Activated CD8-positive, alpha-beta memory T cell treated with anti-CD3 and anti-CD28 coated beads, Interleukin-2, amount 50 U/mL, for 1 hour (primary cell): Measurements from ENCODE around the gene PRRC2B.
"Not testable (repeated sequence)": the region's sequence is repeated elsewhere in the genome, so short reads cannot be mapped to it uniquely, and the experiment has no call there.

Experiments used
- DNase-seq: peaks from one replicate; pipeline ENCODE4 v3.0.0-alpha.2; 2020; ENCODE audit errors: extremely low read depth

PRRC2B gene

DNA sequence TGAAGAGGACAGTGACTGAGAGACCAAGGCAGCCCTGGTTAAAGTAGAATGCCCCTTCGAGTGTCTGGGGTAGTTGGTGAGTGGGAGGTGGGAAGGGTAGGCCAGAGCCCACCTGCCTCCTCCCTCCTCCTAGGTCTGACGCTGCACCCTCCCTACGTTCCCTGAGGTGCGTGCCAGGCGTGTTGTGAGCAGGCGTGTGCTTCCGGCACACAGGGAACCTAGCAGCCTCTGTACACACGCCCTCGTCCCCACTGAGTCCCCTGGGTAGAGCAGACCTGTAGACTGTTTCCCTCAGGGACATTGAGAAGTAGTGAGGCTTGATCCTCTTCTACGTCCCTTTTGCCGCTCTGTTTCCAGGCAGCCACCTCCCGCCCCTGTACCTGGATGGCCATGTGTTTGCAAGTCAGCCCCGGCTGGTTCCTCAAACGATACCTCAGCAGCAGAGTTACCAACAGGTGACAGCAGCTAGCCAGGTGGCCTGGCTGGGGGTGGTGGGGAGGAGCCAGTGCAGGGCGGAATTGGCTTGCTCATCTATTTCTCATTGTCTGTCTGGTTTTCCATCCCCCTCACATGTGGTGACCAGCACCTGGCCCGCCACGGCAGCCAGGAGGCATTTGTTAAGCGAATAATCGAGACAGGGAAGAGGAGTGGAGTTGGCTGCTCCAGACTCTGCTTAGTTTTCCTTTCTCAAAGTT is 92.0 kb downstream of the PRRC2B start:
- no peak for DNase-seq

DNA sequence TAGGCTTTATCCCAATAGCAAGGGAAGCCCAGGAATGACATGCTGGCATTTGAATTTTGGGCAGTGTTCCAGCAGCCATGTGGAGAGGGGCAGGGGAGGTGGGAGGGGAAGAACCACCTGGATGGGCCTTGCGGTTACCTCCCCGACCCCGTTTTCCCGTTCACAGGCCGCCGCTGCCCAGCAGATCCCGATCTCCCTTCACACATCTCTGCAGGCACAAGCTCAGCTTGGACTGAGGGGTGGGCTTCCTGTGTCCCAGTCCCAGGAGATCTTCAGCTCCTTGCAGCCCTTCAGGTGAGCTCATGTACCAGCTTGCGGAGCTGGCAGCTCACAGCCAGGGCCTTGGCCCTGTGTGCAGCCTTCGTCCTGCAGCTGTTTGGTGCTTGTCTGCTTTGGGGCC is 93.1 kb downstream of the PRRC2B start:
- DNase-seq, result no peak

DNA sequence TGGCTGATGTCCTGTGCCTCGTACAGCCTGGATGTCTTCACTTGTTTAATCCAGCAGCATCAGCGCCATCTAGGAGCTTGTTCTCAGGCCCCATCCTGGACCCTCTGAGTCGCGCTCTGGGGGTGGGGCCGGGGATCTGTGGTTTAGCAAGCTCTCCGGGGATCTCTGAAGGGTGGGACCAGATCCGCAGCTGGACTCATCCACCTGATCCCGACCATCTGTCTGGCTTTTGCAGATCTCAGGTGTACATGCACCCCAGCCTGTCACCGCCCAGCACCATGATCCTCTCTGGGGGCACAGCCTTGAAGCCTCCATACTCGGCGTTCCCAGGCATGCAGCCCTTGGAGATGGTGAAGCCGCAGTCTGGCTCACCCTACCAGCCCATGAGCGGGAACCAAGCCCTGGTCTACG is 93.7 kb downstream of the PRRC2B start:
- no peak for DNase-seq

DNA sequence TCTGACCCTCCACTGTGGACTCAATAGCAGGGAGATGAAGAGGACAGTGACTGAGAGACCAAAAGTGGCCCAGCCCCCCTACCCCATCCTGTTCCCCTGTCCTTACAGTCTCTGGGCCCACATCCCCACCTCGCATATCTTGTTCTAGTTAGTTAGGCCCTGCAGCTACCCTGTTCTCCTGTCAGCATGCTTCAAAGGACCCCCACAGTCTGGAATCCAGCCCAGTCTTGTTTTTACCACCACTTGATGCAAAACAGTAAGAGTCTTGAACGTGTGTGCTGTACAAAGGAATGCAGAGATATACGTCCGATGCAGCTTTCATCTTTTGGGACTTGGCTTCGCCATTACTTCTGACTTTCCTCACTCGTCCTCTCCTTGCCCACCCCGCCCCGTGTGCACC is 96.6 kb downstream of the PRRC2B start:
- DNase-seq, result no peak

DNA sequence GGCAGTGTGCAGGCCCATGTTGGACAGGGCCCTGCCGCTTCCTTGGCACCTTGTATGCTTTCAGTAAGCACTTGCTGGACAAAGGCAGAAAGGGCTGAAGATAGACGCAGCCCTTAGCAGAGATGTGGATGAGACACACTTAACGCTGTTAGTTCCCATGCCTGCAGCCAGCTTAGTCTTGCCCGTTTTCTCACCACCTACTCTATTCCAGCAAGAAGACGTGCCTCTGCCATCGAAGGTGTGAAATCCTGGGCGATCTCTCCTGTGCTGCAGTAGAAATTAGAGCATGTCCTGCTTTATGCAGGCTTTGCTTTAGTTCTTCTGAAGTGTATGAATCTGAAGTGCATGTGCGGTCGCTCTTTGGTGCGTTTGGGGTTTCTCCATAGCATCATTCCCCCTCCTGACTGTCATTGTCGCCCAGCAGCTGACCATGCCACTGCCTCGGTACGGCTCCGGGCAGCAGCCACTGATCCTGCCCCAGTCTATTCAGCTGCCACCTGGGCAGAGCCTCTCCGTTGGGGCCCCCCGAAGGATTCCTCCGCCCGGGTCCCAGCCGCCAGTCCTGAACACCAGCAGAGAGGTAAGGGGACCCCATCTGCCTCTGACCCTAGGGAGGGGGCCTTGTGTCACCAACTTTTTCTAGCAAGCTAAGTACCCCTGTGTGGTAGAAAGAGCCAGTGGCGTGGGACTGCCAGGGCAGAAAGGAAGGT is 97.3 kb downstream of the PRRC2B start:
- DNase-seq, result no peak

DNA sequence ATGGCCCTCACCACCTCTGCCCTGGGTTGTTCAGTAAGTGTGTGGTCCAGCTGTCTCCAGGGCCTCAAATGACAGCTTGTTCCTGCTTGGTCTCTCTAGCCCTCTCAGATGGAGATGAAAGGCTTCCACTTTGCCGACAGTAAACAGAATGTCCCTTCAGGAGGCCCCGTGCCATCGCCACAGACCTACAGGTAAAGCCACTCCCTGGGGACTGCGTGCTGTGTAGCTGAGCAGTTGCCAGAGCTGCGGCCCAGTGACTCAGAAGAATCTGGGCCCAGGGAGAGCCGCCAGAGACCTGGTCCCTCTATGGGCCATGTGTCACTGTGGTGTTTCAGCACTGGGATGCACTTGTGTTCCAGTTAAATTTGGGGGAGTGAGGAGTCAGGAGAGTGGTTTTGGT is 98.2 kb downstream of the PRRC2B start:
- DNase-seq, result no peak

DNA sequence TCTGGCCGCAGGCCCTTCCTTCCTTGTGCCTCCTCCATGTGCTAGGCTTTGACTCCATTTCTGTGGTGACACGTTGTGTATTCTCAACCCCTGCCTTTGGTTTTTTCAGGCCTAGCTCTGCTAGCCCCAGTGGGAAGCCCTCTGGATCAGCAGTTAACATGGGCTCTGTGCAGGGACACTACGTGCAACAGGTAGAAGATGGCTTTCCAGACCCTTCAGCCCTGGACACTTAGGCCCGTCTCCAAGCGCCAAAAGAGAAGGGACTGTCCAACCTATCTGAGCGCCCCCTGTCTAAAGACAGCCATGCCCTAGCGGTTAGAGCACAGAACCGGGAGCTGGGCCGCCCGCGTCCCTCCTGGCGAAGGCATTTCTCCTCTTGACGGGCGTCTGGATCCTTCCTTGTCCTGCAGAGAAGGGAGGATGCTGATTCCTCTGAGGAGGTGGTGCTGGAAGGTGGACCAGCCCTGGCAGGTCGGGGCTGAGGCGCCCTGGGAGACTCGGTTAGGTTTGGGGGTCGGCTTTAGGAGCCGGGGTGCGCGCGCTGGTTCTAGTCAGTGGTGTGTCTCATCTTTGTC is 100.5 kb downstream of the PRRC2B start:
- DNase-seq, result no peak

DNA sequence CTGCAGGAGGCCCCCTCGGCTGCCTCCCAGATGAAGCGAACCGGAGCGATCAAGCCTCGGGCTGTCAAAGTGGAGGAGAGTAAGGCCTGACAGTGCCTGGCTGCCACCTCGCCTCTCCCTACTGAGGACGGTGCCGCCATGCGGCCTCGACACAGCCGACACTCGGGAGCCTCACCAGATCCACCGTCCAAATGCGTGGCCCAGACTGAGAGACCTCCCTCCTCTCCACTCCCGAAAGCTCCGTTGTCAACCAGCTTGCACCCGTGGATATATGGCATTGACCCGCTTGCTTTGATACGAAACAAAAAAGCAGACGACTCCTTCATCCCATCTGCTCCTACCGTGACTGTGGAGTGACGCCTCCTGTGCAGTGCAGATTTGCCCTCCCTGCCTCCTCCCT is 101.9 kb downstream of the PRRC2B start:
- DNase-seq, result no peak

DNA sequence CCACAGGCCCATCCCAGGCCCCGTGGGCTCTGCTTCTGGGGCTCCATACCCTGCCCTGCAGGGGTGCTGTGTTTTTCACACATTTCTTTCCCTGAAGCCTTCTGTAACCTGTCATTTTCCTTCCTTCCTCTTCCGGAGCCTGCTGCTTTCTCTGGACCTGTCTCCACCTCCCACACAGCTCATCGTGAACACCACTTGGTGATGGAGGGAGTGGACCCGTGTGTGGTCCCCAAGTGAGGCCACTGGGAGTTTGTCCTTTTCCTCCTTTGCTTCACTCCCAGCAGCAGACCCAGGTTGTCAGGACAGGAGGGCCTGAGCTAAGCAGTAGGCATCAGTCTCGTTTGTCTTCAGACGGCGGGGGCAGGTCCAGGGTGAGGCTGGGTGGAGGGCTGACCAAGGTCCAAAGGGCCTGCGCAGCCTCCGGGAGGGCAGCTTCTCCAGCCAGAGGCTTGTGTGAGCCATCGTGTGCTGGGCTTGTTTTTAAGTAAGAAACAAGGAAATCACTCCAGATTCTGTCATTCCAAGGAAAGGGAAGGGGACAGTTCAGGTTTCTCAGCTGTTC is 103.0 kb downstream of the PRRC2B start:
- DNase-seq, result no peak

DNA sequence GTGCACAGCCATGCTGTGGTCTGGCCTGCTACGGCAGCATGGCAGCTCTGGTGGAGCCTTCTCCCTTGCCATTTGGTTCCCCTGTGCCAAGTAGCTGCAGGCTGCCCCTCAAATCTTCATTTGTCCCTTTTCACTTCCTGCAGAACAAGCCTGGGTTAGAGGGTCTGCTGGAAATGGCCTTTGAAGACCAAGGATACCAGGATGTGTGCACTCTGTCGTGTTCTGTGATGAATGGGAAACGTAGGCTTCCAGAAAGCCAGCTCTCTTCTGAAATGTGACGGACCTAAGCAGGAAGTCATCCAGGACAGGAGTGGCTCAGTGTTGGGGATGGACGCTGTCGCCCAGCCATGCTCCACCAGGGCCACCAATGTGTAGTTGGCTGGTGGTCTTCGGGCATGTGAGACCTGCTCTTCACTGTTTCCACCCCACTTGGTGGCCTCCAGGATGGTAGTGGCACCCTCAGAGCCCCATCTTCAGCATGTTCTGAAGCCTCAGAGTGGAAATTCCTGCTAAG is 105.4 kb downstream of the PRRC2B start:
- DNase-seq, result no peak

DNA sequence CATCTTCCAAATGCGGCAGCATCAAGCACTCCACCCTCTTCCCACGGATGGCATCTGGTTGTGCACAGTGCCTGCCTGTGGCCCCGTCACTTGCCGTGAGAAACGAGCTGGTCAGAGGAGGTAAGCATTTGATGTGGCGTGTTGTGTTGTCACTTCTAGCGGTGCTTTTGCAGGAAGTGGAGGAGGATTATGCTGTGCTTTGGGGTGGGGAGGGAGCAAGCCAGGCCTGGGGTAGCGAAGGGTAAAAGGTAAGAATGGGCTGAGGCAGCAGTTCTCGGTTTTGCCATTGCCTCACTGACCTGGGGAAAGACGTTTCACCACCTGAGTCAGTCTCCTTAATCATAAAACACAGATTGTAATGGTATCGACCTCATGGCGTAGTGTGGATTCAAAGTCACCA is 106.5 kb downstream of the PRRC2B start:
- DNase-seq, result peak; percentile 68

DNA sequence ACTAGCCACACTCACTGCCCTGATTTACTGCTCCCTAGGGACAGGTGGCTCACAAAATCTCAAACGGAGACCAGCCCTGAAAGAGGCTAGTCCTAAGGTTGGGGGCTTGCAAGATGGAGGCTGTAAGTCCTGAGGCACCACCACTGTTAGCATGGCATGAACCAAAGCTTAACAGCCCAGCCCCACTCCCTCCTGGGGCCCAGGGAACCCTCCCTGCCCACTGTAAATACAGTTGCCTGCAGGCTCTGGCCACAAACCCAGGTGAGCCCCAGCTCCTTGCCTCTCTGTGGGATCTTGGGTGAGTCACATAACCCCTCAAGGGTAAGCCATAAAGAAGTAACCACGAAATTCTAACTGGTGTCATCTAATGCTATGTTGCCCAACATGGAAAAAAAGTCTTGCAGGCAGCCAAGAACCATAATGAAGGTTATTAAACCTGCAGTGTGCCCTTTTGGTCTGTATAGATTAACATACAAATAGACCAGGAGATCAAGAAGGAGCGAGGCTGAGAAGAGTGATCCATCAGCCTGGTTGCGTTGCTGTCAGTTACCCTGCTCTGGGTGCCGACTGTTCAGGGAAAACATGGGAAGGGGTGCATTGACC is 107.2 kb downstream of the PRRC2B start:
- DNase-seq, result peak; percentile 31

DNA sequence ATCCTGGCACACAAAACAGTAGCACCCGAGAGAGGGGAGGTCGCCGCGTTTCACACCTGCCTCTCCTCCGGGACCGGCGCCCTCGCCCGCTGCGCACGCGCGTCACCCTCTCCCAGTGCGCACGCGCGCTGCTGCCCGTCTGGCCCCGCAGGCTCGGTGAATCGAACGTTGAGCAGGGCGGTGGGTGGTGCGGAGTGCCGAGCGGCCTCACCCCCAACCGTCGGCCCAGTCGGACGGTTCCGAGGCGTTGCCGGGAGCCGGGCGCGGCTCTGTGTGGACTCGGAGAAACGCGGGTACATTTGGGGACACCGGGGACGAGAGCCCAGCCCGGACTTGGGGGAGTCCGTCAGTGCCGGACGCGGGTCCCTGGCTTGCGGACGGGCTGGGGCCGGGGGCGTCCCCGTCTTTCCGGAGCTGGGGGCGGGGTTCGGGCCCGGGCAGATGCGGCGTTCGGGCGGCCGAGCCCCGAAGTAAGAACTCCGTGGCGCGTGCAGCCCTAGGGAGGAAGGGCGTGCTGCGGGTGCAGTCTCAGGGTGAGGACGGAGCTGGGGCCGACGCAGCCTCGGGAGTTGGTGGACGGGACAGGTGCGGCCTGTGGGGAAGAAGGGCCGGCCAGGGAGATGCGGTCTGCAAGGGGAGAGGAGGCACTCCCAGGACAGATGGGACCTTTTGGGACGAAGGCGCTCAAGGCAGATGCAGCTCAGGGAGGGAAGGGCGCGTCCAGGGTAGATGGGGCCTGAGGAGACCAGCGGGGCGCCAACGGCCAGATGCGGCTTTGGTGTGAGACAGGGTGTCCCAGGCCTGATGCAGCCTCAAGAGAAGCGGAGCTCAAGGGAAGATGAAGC is 109.1 kb downstream of the PRRC2B start, which contains the start of gene POMT1:
TSS of gene POMT1 (plus strand) at position 138 of the 845 bp plus-strand sequence. CDS start 1,301 bp downstream, outside the sequence.
- DNase-seq, result peak; percentile 76

DNA sequence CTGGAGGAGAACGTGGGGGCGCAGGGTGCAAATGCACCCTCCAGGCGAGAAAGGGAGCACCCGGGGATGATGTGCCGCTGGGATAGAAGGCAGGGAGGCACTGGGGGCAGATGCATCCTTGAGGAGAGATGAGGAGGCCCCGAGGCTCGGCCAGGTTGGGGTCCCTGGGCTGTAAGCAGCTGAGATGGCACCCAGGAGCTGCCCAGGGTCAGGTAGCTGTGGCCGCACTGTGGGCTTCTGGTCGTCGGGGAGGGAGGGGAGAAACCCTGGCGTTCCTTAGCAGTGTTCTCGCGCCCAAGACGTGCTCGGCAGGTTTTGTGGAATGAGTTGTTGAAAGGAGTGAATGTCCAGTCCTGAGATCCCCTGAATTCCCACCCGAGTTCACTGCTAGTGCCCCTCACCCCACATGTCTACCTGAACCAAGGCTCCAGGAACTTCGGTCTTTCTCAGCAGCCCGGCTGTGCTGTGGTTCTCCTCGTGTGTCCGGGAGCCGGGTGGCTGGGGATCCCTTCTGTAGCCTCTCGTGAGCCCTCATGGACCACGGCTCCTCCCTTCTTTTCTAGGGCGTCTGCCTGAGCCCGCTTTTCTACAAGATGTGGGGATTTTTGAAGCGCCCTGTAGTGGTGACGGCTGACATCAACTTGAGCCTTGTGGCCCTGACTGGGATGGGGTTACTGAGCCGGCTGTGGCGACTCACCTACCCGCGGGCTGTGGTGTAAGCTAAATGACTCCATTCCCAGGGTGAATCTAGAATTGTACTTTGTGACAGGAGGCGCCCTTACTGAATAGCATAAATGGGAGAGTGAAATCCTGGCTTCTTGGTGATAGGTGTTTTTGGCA is 110.0 kb downstream of the PRRC2B start:
- peak; percentile 40 for DNase-seq

DNA sequence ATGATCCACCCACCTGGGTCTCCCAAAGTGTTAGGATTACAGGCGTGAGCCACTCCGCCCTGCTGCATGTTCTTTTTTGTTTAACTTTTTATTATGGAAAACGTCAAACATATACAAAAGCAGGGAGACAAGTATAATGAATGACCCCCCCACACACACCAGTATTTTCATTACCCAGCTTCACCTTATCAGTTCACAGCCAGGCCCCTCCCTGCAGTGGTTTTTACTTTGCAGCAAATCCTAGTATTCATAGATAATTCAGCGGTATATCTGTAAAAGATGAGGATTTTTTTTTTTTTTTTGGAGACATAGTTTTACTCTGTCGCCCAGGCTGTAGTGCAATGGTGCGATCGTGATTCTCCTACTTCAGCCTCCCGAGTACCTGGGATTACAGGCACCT is 111.1 kb downstream of the PRRC2B start:
- no peak for DNase-seq

DNA sequence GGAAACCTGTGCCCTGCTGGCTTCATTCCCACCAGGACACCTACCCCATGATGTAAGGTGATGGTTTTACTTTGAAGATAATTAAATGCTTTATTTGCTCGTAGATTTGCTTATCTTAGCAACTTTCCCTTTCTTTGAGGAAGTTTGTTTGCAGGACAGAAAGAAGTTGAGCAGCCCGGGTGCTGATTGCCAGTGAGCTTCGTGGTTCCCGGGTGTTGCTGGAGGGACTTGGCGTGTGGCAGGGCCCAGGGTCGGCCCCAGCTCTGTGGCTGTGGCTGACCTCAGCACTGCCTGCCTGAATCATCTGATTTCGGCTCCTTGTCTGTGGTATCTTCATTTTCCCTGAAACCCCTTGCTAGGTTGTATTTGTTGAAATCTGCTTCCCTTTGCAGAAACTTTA is 117.5 kb downstream of the PRRC2B start:
- no peak for DNase-seq

DNA sequence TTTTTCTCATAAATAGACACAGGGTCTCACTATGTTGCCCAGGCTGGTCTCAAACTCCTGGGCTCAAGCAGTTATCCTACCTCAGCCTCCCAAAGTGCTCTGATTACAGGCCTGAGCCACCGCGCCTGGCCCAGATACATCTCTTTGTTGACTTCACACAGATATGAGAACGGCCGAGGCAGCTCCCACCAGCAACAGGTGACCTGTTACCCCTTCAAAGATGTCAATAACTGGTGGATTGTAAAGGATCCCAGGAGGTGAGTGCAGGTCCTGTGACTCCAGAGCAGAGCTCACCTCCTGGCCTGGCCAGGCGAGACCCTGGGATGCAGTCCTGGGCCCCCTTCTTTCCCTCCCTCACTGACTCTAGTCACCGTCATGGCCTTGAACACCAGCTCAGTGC is 118.0 kb downstream of the PRRC2B start:
- no peak for DNase-seq

DNA sequence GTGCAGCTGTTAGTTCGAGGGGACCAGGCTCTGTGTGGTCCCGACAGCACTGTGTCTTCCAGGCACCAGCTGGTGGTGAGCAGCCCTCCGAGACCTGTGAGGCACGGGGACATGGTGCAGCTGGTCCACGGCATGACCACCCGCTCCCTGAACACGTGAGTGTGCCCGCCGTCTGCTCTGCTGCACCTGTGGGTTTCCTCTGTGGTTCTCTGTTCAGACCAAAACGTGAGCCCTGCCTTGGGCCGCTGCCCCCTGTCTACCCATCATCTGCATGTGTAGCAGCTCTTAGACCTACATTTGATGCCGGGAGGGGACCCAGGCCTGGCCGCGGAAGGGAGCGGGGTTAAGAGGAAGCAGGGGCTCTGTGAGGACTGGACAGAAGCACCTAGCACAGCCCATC is 119.3 kb downstream of the PRRC2B start:
- DNase-seq, result no peak

DNA sequence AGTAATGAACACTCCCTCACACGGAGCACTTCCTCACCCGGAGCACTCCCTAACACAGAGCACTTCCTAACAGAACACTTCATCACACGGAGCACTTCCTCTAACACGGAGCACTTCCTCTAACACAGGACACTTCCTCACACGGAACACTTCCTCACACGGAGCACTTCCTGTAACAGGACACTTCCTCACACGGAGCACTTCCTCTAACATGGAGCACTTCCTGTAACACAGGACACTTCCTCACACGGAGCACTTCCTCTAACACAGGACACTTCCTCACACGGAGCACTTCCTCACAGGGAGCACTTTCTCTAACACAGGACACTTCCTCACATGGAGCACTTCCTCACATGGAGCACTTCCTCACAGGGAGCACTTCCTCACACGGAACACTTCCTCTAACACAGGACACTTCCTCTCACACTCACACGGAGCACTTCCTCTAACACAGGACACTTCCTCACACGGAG is 121.7 kb downstream of the PRRC2B start:
- DNase-seq, result not testable (repeated sequence)

DNA sequence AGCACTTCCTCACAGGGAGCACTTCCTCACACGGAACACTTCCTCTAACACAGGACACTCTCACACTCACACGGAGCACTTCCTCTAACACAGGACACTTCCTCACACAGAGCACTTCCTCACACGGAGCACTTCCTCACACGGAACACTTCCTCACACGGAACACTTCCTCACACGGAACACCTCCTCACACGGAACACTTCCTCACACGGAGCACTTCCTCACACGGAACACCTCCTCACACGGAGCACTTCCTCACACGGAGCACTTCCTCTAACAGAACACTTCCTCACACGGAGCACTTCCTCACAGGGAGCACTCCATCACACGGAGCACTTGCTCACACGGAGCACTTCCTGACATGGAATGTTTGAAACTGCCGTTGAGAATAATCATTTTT is 122.2 kb downstream of the PRRC2B start:
- DNase-seq, result no peak
